GM18951 (cell line): ENCODE data around the gene INTS2.
"Not testable (repeated sequence)": the region's sequence is repeated elsewhere in the genome, so short reads cannot be mapped to it uniquely, and the experiment has no call there.

Experiments used
- POLR2A ChIP-seq: IDR thresholded peaks from 4 replicates; pipeline ENCODE4 v1.6.1; 2011; ENCODE audit warnings: mild to moderate bottlenecking; ENCODE audit not compliant: insufficient read length, insufficient read depth; ENCODE audit errors: extremely low read depth
- in situ Hi-C: fragments of 300-500 bp; cut with MboI; formaldehyde crosslinking; loops from one replicate; pipeline ENCODE4 v1.12.0; 2022; ENCODE audit warnings: low sequenced_read_pairs, mixed read lengths, inconsistent platforms; ENCODE audit not compliant: unreplicated experiment

The INTS2 gene

DNA sequence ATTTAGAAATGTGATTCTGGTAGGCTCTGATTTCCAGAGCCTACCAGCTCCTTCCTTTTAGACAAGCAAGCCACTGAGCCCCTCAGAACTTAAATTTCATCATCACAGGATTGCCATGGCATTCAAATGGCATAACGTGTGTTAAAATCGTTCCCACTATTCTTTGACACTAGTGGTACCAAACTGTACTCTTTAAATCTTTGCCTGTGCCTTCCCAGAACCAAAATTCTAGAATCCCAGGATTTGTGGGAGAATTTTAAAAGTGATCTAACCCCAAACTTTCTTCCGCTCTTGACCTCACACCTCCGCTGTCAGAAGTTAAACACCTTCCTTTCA, 287 bp upstream of the INTS2 start:
- in situ Hi-C loops, result no loop called here
- no peak for TF ChIP-seq POLR2A

DNA sequence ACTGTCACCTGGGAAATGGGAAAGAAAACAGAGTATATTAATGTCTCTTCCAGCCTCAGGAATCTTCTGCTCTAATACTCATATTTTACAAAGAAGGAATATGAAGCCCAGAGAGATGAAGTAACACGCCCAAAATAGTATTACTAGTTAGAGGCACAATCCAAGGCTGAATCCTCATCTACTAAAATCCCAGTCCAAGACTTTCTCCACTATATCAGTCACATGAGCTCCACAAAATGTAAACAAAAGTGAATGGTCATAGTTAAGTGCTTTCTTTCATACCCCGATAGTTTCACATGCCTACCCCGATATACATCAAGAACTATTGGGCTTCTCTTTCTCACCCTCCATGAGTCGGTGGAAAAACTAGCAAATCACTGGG, 965 bp downstream of the INTS2 start:
- TF ChIP-seq POLR2A, result no peak
- in situ Hi-C loops, result no loop called here

DNA sequence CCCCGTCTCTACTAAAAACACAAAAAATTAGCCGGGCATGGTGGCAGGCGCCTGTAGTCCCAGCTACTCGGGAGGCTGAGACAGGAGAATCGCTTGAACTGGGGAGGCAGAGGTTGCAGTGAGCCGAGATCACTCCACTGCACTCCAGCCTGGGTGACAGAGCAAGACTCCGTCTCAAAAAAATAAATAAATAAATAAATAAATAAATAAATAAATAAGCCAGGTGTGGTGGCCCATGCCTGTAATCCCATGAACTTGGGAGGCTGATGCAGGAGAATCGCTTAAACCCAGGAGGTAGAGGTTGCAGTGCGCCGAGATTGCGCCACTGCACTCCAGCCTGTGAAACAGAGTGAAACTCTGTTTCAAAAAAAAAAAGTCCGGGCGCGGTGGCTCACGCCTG, 12.6 kb downstream of the INTS2 start:
- in situ Hi-C loops, result not testable (repeated sequence)

DNA sequence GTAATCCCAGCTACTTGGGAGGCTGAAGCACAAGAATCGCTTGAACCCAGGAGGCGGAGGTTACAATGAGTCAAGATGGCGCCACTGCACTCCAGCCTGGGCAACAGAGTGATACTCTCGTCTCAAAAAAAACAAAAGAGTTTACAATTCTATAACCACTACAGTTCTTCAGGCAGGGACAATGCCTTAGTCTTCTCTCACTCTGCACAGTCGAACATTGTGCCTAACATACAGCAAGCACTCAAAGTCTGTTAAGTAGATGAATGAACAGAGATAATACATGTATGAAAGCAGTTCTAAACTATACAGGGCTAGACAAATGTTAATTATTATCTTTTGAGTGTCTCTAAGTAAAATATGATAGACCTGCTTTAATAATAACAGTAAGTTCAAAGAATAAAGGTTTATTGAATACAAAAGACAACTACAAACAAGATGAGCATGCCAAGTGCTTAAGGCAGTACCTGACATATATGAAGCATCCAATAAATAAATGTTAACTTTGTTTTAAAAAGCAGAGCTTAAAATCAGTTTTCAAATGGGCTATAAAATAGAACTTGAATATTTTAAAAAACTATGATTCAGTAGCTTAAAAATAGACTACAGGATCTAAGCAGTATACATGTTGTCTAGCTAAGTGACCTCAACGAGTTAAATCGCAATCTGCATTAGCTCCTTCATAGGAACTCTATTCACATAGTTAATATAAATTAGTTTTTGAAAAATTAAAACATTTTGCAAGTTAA, 19.3 kb downstream of the INTS2 start:
- no peak for TF ChIP-seq POLR2A
- in situ Hi-C loops, result no loop called here

DNA sequence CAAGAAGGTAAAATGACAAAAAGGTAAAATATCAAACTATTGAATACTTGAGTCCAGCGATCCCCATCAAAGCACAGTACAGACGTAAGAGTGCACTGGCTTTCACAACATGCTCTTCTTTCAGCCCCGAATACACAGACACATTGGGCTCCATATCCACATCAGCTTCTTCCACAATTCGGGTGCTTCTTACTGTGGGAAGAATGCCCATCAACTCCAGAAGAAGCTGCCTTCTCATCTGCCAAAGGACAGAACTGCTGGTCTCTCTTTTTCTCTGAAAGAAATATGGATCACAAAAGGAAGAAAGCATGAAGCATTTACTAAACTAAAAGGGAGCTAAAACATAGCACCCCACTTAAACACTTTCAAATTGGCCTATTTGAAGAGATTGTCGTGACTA, 20.4 kb downstream of the INTS2 start:
- no peak for TF ChIP-seq POLR2A
- in situ Hi-C loops, result no loop called here

DNA sequence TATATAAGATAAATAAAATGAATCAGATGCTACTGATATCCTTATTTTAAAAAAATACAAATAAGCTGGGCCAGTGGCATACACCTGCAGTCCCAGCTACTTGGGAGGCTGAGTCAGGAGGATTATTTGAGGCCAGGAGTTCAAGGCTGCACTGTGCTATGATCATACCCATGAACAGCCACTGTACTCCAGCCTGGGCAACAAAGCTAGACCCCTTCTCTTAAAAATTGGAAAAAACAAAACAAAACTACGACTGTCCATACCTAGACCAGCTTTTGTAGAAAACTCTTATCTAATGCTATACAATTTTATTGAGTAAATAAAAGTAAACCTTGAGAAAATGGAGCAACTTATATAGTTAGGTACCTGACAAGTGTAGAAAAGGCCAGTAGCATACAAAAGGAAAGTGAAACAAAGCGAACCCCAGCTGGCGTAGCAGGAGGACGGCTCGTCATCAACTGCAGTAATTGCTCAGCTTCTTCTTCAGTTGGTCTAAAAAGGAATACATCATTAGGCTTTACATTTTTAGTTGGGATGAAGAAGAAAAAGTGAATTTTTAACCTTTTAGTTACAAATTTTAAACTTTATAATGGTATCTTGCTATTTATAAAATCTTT, 23.6 kb downstream of the INTS2 start:
- TF ChIP-seq POLR2A, result no peak
- in situ Hi-C loops, result no loop called here

DNA sequence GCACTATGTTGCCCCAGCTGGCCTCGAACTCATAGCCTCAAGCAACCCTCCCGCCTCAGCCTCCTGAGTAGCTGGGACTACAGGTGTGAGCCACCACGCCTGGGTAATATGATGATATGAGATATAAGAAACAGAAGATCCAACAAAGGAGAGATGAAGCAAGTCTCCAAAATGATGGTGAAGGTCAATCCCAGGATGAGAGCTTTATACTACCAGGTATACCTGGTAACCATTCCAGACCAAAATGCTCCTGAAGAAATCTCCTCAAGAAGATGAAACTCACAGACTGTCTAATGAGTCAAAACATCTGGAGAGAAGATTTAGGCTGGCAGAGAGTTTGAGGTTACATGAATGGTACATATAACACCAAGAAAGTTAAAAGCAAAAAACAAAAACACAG, 24.5 kb downstream of the INTS2 start:
- in situ Hi-C loops, result no loop called here
- TF ChIP-seq POLR2A, result no peak

DNA sequence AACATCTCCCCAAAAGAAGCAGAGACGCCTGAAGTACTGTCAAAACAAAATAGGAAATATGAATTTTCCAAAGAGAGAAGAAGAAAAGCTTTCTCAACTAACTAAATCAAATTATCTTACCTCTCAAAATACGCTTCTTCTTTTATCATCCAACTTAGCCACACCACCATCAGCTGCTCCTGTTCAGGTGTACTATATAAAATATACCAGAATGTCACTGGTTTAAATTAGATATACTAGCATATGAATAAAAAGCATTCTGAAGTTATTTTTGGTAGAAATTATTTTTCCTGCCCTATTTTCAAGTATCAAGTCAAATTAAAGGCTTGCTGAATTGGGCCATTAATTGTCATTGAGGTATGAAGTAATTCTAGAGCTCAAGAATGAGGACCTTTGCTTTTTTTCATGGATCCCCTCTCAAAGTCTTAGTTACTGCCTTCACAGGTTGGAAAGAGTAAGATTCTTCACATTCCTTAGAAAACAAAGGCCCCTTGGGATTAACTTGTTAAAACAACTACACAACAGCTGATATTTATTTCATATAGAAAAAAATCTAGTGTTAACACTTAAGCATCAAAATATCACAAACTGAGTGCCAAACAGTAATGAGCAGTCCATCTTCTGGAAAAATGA, 30.1 kb downstream of the INTS2 start:
- no peak for TF ChIP-seq POLR2A
- in situ Hi-C loops, result no loop called here

DNA sequence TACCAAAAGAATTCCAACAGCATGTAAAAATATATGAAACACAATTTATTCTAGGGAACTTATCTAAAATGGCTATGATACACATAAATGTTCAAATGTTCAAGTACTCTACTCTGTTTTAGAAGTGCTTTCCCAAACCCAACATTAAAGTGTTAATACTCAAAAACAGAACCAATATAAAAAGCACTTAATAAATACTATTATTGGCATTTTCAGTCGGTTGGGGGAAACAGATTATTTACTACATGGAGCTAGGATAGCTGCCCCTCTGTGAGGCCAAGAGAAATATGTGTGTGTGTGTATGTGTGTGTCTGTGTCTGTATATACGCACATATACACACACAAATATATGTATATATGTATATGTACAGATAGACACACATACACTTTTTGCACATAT, 32.4 kb downstream of the INTS2 start:
- in situ Hi-C loops, result no loop called here
- TF ChIP-seq POLR2A, result no peak

DNA sequence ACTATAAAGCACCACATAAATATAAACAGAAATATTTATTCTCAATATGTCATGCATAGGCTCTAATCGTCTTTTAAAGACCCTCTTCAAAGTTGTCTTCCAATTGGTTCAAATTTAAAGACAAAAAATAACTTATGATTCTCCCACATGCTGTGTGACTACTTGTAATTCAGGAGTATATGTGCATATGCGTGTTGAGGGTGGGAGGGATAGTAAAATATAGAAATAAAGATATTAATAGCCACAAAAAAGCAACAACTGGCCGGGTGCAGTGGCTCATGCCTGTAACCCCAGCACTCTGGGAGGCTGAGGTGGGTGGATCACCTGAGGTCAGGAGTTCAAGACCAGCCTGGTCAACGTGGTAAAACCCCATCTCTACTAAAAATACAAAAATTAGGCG, 33.5 kb downstream of the INTS2 start:
- in situ Hi-C loops, result not testable (repeated sequence)

DNA sequence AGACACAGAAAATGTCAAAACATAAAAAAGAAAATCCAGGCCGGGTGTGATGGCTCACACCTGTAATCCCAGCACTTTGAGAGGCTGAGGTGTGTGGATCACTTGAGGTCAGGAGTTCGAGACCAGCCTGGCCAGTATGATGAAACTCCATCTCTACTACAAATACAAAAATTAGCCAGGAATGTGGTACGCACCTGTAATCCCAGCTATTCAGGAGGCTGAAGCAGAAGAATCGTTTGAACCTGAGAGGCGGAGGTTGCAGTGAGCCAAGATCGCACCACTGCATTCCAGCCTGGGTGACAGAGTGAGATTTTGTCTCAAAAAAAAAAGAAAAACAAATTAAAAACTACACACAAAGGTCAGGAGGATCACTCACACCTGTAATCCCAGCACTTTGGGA, 40.0 kb downstream of the INTS2 start:
- in situ Hi-C loops, result not testable (repeated sequence)

DNA sequence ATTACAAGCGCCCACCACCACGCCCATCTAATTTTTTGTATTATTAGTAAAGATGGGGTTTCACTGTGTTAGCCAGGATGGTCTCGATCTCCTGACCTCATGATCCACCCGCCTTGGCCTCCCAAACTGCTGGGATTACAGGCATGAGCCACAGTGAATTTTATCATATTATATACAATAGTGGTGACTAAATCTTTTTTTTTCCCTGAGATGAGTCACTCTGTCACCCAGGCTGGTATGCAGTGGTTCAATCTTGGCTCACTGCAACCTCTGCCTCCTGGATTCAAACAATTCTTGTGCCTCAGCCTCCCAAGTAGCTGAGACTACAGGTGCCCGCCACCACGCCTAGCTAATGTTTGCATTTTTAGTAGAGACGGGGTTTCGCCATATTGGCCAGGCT, 41.9 kb downstream of the INTS2 start:
- in situ Hi-C loops, result not testable (repeated sequence)

DNA sequence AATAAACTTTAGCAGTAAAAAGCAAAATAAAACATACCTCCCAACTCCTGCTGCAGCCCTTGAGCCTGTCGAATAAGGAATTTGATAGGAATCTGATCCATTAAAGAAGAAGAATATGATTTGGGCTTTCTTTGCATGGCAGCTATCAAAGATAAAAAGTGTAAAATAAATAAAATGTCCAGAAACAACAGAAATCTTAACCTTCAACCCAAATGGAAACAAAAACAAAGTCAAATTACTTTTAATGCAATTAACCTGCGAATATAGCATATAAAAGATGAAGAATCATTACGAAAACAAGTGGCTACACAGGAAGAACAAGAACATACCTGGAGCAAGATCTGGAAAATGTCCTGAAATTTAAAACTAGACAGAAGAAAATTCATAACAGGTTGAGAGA, 42.9 kb downstream of the INTS2 start:
- in situ Hi-C loops, result no loop called here
- TF ChIP-seq POLR2A, result no peak

DNA sequence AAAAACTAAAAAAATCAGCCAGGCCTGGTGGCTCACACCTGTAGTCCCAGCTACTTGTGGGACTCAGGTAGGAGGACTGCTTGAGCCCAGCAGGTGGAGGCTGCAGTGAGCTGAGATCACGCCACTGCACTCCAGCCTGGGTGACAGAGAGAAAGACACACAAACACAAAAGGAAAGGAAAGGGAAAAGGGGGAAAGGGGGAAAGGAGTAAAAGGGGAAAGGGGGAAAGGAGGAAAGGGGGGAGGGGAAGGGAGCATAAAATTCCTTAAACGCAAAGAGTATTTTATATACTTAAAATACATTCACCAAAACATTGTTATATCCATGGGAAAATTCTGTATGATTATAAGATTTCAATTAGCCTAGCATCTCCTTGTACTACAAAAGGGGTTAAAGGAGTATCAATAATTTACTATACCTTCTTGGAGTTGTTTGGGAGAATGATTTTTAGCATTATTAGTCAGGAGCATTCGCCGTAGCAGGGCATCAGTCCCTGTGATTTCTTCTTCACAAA, 47.1 kb downstream of the INTS2 start:
- no peak for TF ChIP-seq POLR2A
- in situ Hi-C loops, result no loop called here
